OCI-LY7 (cell line): ENCODE measurements around the gene CCDC141.

Experiments
- CTCF ChIP-seq: fragments of 200-600 bp; sonication (generic); conservative IDR thresholded peaks from 2 replicates; pipeline ENCODE4 v1.5.1; 2014; ENCODE audit warnings: mild to moderate bottlenecking, antibody characterized with exemption, low read length, moderate library complexity, mixed read lengths
- EZH2phosphoT487 ChIP-seq: fragments of 200-600 bp; sonication (generic); IDR thresholded peaks from 2 replicates; pipeline ENCODE4 v1.6.1; 2018; ENCODE audit warnings: low read depth, borderline replicate concordance, mild to moderate bottlenecking, mixed run types, antibody characterized with exemption, low read length, moderate library complexity, mixed read lengths

DNA sequence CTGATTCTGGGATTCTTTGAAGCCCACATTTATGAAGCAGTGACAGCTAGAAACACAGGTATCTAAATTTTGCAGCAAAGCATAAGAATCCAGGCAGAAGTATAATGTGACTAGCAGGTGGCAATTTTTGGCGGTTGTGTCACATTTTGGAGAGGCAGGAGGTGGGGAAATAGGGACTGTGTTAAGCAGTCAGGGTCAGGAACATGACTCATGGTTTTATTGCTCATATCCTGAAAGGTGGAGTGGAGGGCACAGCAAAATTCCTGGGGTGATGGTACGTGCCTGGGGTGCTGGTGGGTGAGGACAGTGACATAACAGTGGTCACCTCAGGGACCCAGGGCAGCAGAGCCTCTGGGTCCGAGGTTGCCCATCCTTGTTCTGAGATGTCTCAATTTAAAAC is 179.2 kb downstream of the CCDC141 start:
- TF ChIP-seq CTCF, result no peak
- no peak for TF ChIP-seq EZH2phosphoT487
